CD4-positive, alpha-beta T cell (primary cell): ENCODE measurements around the gene ANKRD9. TPM values are rescaled to one million over a fixed set of nuclear protein-coding genes. Genes with fewer than 3 reads are reported as not detected.

Experiments used
- ATAC-seq: fragments of 200-7000 bp; cut with Tn5 transposase; one replicate; pipeline ENCODE4 v1.10.0; 2022; ENCODE audit warnings: mild to moderate bottlenecking; ENCODE audit not compliant: poor library complexity
- CTCF ChIA-PET: fragments of 350-600 bp; sonication (Branson Sonifier 250); formaldehyde crosslinking; loops from one replicate; lab custom pipeline; 2021; ENCODE audit warnings: antibody characterized with exemption, inconsistent platforms; lab: Charles Lee
- POLR2A ChIA-PET: fragments of 350-600 bp; sonication (Branson Sonifier 250); formaldehyde crosslinking; loops from one replicate; lab custom pipeline; 2021; ENCODE audit warnings: antibody characterized with exemption, inconsistent platforms; lab: Charles Lee
- DNase-seq, 14 experiments: peaks; one replicate each; pipeline ENCODE4 v3.0.0-alpha.2; 2013 to 2020; ENCODE audit warnings: mixed read lengths in 2 of 14
- H3K27ac ChIP-seq, 2 donors: one replicate each; pipeline versions ENCODE4 v1.5.1 to v1.7.0; 2013; ENCODE audit warnings: low read length in 2 of 2, low read depth in 1 of 2, mild to moderate bottlenecking in 1 of 2
- H3K27me3 ChIP-seq, 2 experiments: 1 replicate in 1 of 2; 2 replicates in 1 of 2; pipeline versions ENCODE4 v1.6.1 to v1.7.0; 2013; ENCODE audit warnings: low read length in 2 of 2, control low read depth in 1 of 2, mild to moderate bottlenecking in 1 of 2, moderate library complexity in 1 of 2; ENCODE audit not compliant: insufficient read depth in 2 of 2, control insufficient read depth in 1 of 2
- H3K36me3 ChIP-seq: one replicate; pipeline ENCODE4 v1.6.1; 2013; ENCODE audit warnings: low read length, control low read depth; ENCODE audit not compliant: insufficient read depth
- H3K4me1 ChIP-seq: one replicate; pipeline ENCODE4 v1.6.1; 2013; ENCODE audit warnings: low read length, control low read depth; ENCODE audit not compliant: insufficient read depth
- H3K4me3 ChIP-seq: one replicate; pipeline ENCODE4 v1.5.1; 2013; ENCODE audit warnings: mild to moderate bottlenecking, low read length, moderate library complexity
- H3K9me3 ChIP-seq, 2 experiments: 1 replicate in 1 of 2; 2 replicates in 1 of 2; pipeline versions ENCODE4 v1.6.1 to v1.7.0; 2013; ENCODE audit warnings: low read length in 2 of 2, mild to moderate bottlenecking in 2 of 2, control low read depth in 1 of 2, moderate library complexity in 1 of 2; ENCODE audit not compliant: control insufficient read depth in 1 of 2, insufficient read depth in 1 of 2
- H3K27ac Mint-ChIP-seq: one replicate; pipeline ENCODE4 v1.8.0; 2020; ENCODE audit warnings: mixed read lengths
- H3K27me3 Mint-ChIP-seq: one replicate; pipeline ENCODE4 v1.8.0; 2021; ENCODE audit warnings: mixed read lengths
- H3K36me3 Mint-ChIP-seq: one replicate; pipeline ENCODE4 v1.8.0; 2021; ENCODE audit warnings: low read depth, mixed read lengths
- H3K4me1 Mint-ChIP-seq: one replicate; pipeline ENCODE4 v1.8.0; 2021; ENCODE audit warnings: low read depth, mixed read lengths
- H3K4me3 Mint-ChIP-seq: one replicate; pipeline ENCODE4 v1.8.0; 2020; ENCODE audit warnings: mild to moderate bottlenecking, mixed read lengths
- H3K9me3 Mint-ChIP-seq: one replicate; pipeline ENCODE4 v1.8.0; 2020; ENCODE audit warnings: mixed read lengths
- intact Hi-C, 2 experiments: fragments of 100-400 bp; cut with DNase I in 1 of 2; cut with micrococcal nuclease in 1 of 2; formaldehyde crosslinking; loops; one replicate each; pipeline versions ENCODE4 v1.15.1 to v1.9.0; 2023 to 2025; cut with DNase I, micrococcal nuclease
- total RNA-seq, 174 experiments: library from RNA in 2 of 174; stranded (reverse) in 2 of 174; gene quantifications; one replicate each; pipeline ENCODE4 v1.2.3 and lab custom pipeline; 2021 to 2026
- TF ChIP-seq, protein P1 (sequence below): fragments of 200-600 bp; IDR thresholded peaks from one replicate; pipeline ENCODE4 v1.8.0; 2022; ENCODE audit warnings: antibody characterized with exemption, mild to moderate bottlenecking

ANKRD9 gene
- total RNA-seq, 2 experiments from 2014 or later: 4.4 to 5.5 TPM

DNA sequence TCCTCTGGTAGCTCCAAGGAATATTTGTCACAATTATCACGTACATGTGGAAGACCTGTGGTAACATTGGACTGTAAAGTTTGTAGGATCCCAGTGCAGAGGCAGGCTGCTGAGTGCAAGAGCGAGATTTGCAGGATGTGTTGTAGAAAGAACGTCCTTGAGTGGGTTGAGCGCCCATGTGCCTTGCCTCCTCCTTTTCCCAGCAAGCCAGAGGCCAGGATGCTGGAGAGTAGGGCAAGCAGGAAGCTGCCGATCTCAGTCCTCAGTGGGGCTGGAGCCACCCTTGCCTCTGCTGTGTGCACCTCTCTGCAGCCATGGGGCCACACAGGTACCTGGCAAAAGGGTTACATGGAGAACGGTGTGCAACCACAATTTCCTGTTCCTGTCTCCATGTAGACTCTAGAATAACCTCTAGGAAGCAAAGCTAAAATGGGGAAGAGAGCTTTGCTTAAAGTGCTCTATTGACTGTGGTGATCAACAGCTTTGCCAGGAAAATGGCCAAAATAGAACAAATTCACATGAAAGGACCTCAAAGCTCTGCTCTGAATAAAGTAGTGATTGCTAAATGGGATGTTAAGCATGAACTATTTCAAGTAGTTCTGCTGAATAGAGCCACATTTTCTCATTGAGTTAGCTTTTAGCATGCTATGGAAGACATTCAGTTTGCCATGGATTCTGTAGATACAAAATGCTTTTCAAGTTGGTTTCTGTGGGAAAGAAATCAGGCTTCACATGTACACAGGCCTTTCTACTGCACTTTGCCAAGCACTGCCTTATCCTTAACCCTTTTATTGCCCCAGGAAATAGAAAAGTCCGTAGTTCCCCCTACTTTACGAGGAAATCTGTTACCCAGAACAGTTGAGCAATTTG lies 37.4 kb downstream of the ANKRD9 start:
- peaks cover 36% of the 10 kb centered on the region for H3K36me3 Mint-ChIP-seq
- no peaks in the 10 kb centered on the region for H3K9me3 Mint-ChIP-seq
- no peaks in the 10 kb centered on the region for H3K27me3 Mint-ChIP-seq
- DNase-seq: no peak
- intact Hi-C loops: no loop called here
- Histone ChIP-seq H3K27ac (no peak overlapping the region), H3K4me3 (no peak overlapping the region), H3K4me1 (peaks cover 6% of the 10 kb centered on the region), H3K36me3 (peaks cover 3% of the 10 kb centered on the region), H3K9me3 (no peaks in the 10 kb centered on the region), H3K27me3 (no peaks in the 10 kb centered on the region)
- no peak overlapping the region for H3K27ac Mint-ChIP-seq
- TF ChIP-seq, protein P1, sequence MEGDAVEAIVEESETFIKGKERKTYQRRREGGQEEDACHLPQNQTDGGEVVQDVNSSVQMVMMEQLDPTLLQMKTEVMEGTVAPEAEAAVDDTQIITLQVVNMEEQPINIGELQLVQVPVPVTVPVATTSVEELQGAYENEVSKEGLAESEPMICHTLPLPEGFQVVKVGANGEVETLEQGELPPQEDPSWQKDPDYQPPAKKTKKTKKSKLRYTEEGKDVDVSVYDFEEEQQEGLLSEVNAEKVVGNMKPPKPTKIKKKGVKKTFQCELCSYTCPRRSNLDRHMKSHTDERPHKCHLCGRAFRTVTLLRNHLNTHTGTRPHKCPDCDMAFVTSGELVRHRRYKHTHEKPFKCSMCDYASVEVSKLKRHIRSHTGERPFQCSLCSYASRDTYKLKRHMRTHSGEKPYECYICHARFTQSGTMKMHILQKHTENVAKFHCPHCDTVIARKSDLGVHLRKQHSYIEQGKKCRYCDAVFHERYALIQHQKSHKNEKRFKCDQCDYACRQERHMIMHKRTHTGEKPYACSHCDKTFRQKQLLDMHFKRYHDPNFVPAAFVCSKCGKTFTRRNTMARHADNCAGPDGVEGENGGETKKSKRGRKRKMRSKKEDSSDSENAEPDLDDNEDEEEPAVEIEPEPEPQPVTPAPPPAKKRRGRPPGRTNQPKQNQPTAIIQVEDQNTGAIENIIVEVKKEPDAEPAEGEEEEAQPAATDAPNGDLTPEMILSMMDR: no peak
- ChIA-PET POLR2A (no interaction called here), CTCF (no interaction called here)
- H3K4me1 Mint-ChIP-seq: peaks cover 14% of the 10 kb centered on the region
- no peak for ATAC-seq
- H3K4me3 Mint-ChIP-seq: no peak overlapping the region

DNA sequence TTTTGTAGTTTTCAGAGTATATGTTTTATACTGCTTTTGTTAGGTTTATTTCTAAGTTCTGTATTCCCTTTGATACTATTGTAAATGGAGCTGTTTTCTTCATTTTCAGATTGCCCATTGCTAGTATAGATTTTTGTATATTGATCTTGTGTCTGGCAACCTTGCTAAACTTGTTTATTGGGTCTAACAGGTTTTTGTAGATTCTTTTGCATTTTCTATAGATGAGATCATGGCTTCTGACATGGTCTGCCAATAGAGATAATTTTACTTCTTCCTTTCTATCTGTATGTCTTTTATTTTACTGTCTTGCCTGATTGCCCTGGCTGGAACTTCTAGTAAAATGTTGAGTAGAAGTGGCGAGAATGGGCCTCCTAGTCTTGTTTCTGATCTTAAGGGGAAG lies 40.3 kb downstream of the ANKRD9 start:
- no peak for ATAC-seq
- no peak overlapping the region for H3K4me3 Mint-ChIP-seq
- no peak for DNase-seq
- Histone ChIP-seq H3K27me3 (no peaks in the 10 kb centered on the region), H3K27ac (no peak overlapping the region), H3K36me3 (peaks cover 20% of the 10 kb centered on the region), H3K9me3 (no peaks in the 10 kb centered on the region), H3K4me1 (peaks cover 6% of the 10 kb centered on the region), H3K4me3 (no peak overlapping the region)
- TF ChIP-seq, protein P1: no peak
- H3K9me3 Mint-ChIP-seq: no peaks in the 10 kb centered on the region
- no peaks in the 10 kb centered on the region for H3K27me3 Mint-ChIP-seq
- ChIA-PET CTCF (no interaction called here), POLR2A (no interaction called here)
- intact Hi-C loops: no loop called here
- no peak overlapping the region for H3K27ac Mint-ChIP-seq
- peaks cover 14% of the 10 kb centered on the region for H3K4me1 Mint-ChIP-seq
- H3K36me3 Mint-ChIP-seq: peaks cover 57% of the 10 kb centered on the region

DNA sequence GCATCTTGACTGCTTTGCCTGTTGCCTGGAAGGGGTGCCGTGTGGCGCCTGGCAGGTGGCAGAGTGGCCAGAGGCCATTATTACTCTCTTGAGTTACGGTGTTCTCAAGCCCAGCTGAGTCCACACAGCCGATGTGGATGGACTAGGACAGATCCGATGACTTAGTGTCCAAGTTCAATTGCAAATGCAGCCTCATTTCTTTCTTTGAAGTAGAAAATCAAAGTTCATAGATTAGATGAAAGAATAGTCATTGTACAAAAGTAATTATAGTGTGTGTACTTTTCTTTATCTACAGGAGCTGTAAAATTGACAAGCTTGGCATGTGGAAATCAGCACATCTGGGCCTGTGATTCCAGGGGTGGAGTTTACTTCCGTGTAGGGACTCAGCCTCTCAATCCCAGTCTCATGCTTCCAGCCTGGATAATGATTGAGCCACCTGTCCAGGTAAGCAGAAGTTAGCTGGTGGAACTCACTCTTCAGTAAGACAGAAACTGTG lies 44.7 kb downstream of the ANKRD9 start:
- TF ChIP-seq, protein P1: no peak
- Histone ChIP-seq H3K27ac (no peak overlapping the region), H3K4me3 (no peak overlapping the region), H3K27me3 (no peaks in the 10 kb centered on the region), H3K36me3 (peaks cover 17% of the 10 kb centered on the region), H3K9me3 (no peaks in the 10 kb centered on the region), H3K4me1 (peaks cover 5% of the 10 kb centered on the region)
- ChIA-PET CTCF (no interaction called here), POLR2A (no interaction called here)
- H3K9me3 Mint-ChIP-seq: no peaks in the 10 kb centered on the region
- no peaks in the 10 kb centered on the region for H3K27me3 Mint-ChIP-seq
- no peak for ATAC-seq
- no peak overlapping the region for H3K4me3 Mint-ChIP-seq
- intact Hi-C loops: no loop called here
- H3K4me1 Mint-ChIP-seq: no peaks in the 10 kb centered on the region
- DNase-seq: no peak
- H3K27ac Mint-ChIP-seq: no peak overlapping the region
- H3K36me3 Mint-ChIP-seq: peaks cover 53% of the 10 kb centered on the region
